HCT116 (cell line): ENCODE data around the gene FOXC2. TPM values are rescaled to one million over a fixed set of nuclear protein-coding genes. Genes with fewer than 3 reads are reported as not detected.

Experiments
- ATAC-seq: fragments of 200-7000 bp; cut with Tn5 transposase; 2 replicates; pipeline ENCODE4 v1.9.1; 2020; ENCODE audit warnings: mild to moderate bottlenecking, moderate library complexity
- BruUV-seq: library from RNA; stranded (reverse); fragments of 400-500 nt; replicated peaks from 2 replicates; lab custom pipeline; 2021; lab: Mats Ljungman, UMichigan
- CTCF ChIA-PET: fragments of 300-600 bp; sonication (Branson Sonifier 250); formaldehyde crosslinking; loops from one replicate; lab custom pipeline; 2021; ENCODE audit warnings: antibody characterized with exemption; lab: Charles Lee
- POLR2A ChIA-PET: fragments of 300-600, 350-600 bp; sonication (Branson Sonifier 250); formaldehyde crosslinking; loops from one replicate; lab custom pipeline; 2021; ENCODE audit warnings: antibody characterized with exemption; lab: Charles Lee
- RAD21 ChIA-PET, 2 experiments: fragments of 300-600 bp; sonication (Branson Sonifier 250); formaldehyde crosslinking; loops; one replicate each; lab custom pipeline; 2023; ENCODE audit warnings: low total read pairs in 2 of 2; ENCODE audit not compliant: uncharacterized antibody in 2 of 2, unreplicated experiment in 2 of 2, low non-redundant PET in 1 of 2; lab: Charles Lee
- DNase-seq: peaks from one replicate; pipeline ENCODE4 v3.0.0-alpha.2; 2010; ENCODE audit warnings: low read depth, low spot score
- H2AFZ ChIP-seq: fragments of 200-600 bp; shearing (Covaris generic), sonication (generic); 2 replicates; pipeline ENCODE4 v1.6.1; 2017; ENCODE audit warnings: low read depth, mixed run types, mixed read lengths, antibody characterized with exemption, low read length; ENCODE audit not compliant: poor library complexity, severe bottlenecking
- H3K27ac ChIP-seq: 2 replicates; pipeline ENCODE4 v1.5.1; 2012; ENCODE audit warnings: low read depth, low read length
- H3K27me3 ChIP-seq: fragments of 200-600 bp; sonication (generic); 2 replicates; pipeline ENCODE4 v1.6.1; 2016; ENCODE audit warnings: mixed run types, low read length, mixed read lengths; ENCODE audit not compliant: insufficient read depth
- H3K36me3 ChIP-seq, 2 experiments: fragments of 200-500 bp in 1 of 2; fragments of 200-600 bp in 1 of 2; sonication (Bioruptor generic) in 1 of 2; sonication (generic) in 1 of 2; 2 replicates each; pipeline versions ENCODE4 v1.5.1 to v1.6.1; 2014 to 2016; ENCODE audit warnings: low read length in 2 of 2, inconsistent platforms in 1 of 2, mixed read lengths in 1 of 2, mixed run types in 1 of 2; ENCODE audit not compliant: insufficient read depth in 2 of 2, control insufficient read depth in 1 of 2
- H3K4me1 ChIP-seq, 2 experiments: fragments of 200-600 bp in 1 of 2; sonication (generic) in 1 of 2; 2 replicates each; pipeline versions ENCODE4 v1.5.1 to v1.6.1; 2012 to 2017; ENCODE audit warnings: low read length in 2 of 2, inconsistent platforms in 1 of 2, mild to moderate bottlenecking in 1 of 2, mixed read lengths in 1 of 2, mixed run types in 1 of 2, moderate library complexity in 1 of 2; ENCODE audit not compliant: insufficient read depth in 2 of 2, control insufficient read depth in 1 of 2
- H3K4me2 ChIP-seq: fragments of 200-600 bp; sonication (generic); 2 replicates; pipeline ENCODE4 v1.6.1; 2017; ENCODE audit warnings: mixed run types, low read length, mixed read lengths
- H3K4me3 ChIP-seq, 2 experiments: fragments of 200-600 bp in 1 of 2; sonication (generic) in 1 of 2; replicated peaks in 1 of 2; 2 replicates each; pipeline ENCODE4 v1.5.1; 2011 to 2016; ENCODE audit warnings: low read length in 2 of 2, control low read depth in 1 of 2, low read depth in 1 of 2, mild to moderate bottlenecking in 1 of 2, mixed read lengths in 1 of 2, mixed run types in 1 of 2
- H3K79me2 ChIP-seq: fragments of 200-600 bp; sonication (generic); 2 replicates; pipeline ENCODE4 v1.6.1; 2017; ENCODE audit warnings: mild to moderate bottlenecking, mixed run types, low read length, moderate library complexity, mixed read lengths; ENCODE audit not compliant: insufficient read depth
- H3K9ac ChIP-seq: fragments of 200-600 bp; sonication (generic); 2 replicates; pipeline ENCODE4 v1.6.1; 2016; ENCODE audit warnings: low read length, mixed read lengths
- H3K9me2 ChIP-seq: fragments of 200-600 bp; sonication (generic), shearing (Covaris generic); 2 replicates; pipeline ENCODE4 v1.6.1; 2017; ENCODE audit warnings: mixed run types, mild to moderate bottlenecking, moderate library complexity; ENCODE audit not compliant: insufficient read depth
- H3K9me3 ChIP-seq, 2 experiments: fragments of 200-500 bp in 1 of 2; fragments of 200-600 bp in 1 of 2; sonication (Bioruptor generic) in 1 of 2; sonication (generic) in 1 of 2; 2 replicates each; pipeline ENCODE4 v1.6.1; 2014 to 2017; ENCODE audit warnings: low read length in 2 of 2, mixed read lengths in 2 of 2, inconsistent platforms in 1 of 2, low read depth in 1 of 2, mild to moderate bottlenecking in 1 of 2, mixed run types in 1 of 2, moderate library complexity in 1 of 2; ENCODE audit not compliant: control insufficient read depth in 1 of 2, insufficient read depth in 1 of 2
- H4K20me1 ChIP-seq: fragments of 200-600 bp; sonication (generic), shearing (Covaris generic); 2 replicates; pipeline ENCODE4 v1.6.1; 2017; ENCODE audit warnings: mixed run types, mild to moderate bottlenecking, moderate library complexity; ENCODE audit not compliant: insufficient read depth
- ATF3 ChIP-seq: IDR thresholded peaks from 2 replicates; pipeline ENCODE4 v1.6.1; 2012
- CEBPB ChIP-seq: IDR thresholded peaks from 2 replicates; pipeline ENCODE4 v1.6.1; 2012; ENCODE audit warnings: low read depth
- ELF1 ChIP-seq: IDR thresholded peaks from 2 replicates; pipeline ENCODE4 v1.6.1; 2012; ENCODE audit warnings: low read depth, borderline replicate concordance
- EZH2phosphoT487 ChIP-seq: fragments of 200-600 bp; IDR thresholded peaks from 2 replicates; pipeline ENCODE4 v1.6.1; 2018; ENCODE audit warnings: antibody characterized with exemption, borderline replicate concordance
- FOSL1 ChIP-seq: IDR thresholded peaks from 2 replicates; pipeline ENCODE4 v1.6.1; 2012; ENCODE audit warnings: low read depth
- JUND ChIP-seq: IDR thresholded peaks from 2 replicates; pipeline ENCODE4 v1.6.1; 2012
- MAX ChIP-seq: IDR thresholded peaks from 2 replicates; pipeline ENCODE4 v1.6.1; 2012
- POLR2A ChIP-seq: IDR thresholded peaks from 2 replicates; pipeline ENCODE4 v1.7.0; 2011; ENCODE audit warnings: borderline replicate concordance; ENCODE audit not compliant: insufficient read depth, insufficient read length; ENCODE audit errors: extremely low read depth
- POLR2AphosphoS5 ChIP-seq: IDR thresholded peaks from 2 replicates; pipeline ENCODE4 v1.6.1; 2011; ENCODE audit warnings: mild to moderate bottlenecking, low read depth, low read length, moderate library complexity
- RAD21 ChIP-seq: IDR thresholded peaks from 2 replicates; pipeline ENCODE4 v1.6.1; 2012; ENCODE audit warnings: low read depth, mild to moderate bottlenecking
- REST ChIP-seq: IDR thresholded peaks from 2 replicates; pipeline ENCODE4 v1.6.1; 2012; ENCODE audit warnings: low read depth
- SP1 ChIP-seq: IDR thresholded peaks from 2 replicates; pipeline ENCODE4 v1.6.1; 2012; ENCODE audit warnings: low read depth
- TCF7L2 ChIP-seq: IDR thresholded peaks from 2 replicates; pipeline ENCODE4 v1.7.0; 2011; ENCODE audit warnings: borderline replicate concordance, inconsistent platforms; ENCODE audit not compliant: insufficient read depth, insufficient read length; ENCODE audit errors: extremely low read depth
- YY1 ChIP-seq: IDR thresholded peaks from 2 replicates; pipeline ENCODE4 v1.6.1; 2011; ENCODE audit warnings: low read length, low read depth, moderate library complexity, mild to moderate bottlenecking; ENCODE audit not compliant: insufficient replicate concordance; ENCODE audit errors: extremely low read depth
- ZBTB33 ChIP-seq: IDR thresholded peaks from 2 replicates; pipeline ENCODE4 v1.6.1; 2011; ENCODE audit warnings: mild to moderate bottlenecking, low read length, moderate library complexity; ENCODE audit not compliant: insufficient replicate concordance; ENCODE audit errors: extremely low read depth
- ZNF274 ChIP-seq: fragments of 200-500 bp; sonication (Bioruptor generic); IDR thresholded peaks from 2 replicates; pipeline ENCODE4 v1.6.1; 2014; ENCODE audit warnings: mild to moderate bottlenecking, low read depth, low read length, inconsistent platforms
- intact Hi-C: fragments of 100-400 bp; cut with micrococcal nuclease; formaldehyde crosslinking; loops from 2 replicates; pipeline ENCODE4 v1.10.0; 2022
- total RNA-seq: library from RNA; stranded (reverse); gene quantifications from one replicate; pipeline ENCODE4 v1.2.1, GENCODE V29; 2021; ENCODE audit not compliant: unreplicated experiment
- TF ChIP-seq, protein P1 (sequence below), 3 experiments: fragments of 200-600 bp in 1 of 3; sonication (generic) in 1 of 3; IDR thresholded peaks in 2 of 3; conservative IDR thresholded peaks in 1 of 3; 2 replicates each; pipeline ENCODE4 v1.5.1; 2012 to 2017; ENCODE audit warnings: low read depth in 2 of 3, low read length in 2 of 3, antibody characterized with exemption in 1 of 3, borderline replicate concordance in 1 of 3, control low read depth in 1 of 3, mild to moderate bottlenecking in 1 of 3, mixed read lengths in 1 of 3, mixed run types in 1 of 3, moderate library complexity in 1 of 3; ENCODE audit not compliant: insufficient read depth in 1 of 3

Gene FOXC2
- total RNA-seq, 1 experiment from 2014 or later, result 0.22 TPM

DNA sequence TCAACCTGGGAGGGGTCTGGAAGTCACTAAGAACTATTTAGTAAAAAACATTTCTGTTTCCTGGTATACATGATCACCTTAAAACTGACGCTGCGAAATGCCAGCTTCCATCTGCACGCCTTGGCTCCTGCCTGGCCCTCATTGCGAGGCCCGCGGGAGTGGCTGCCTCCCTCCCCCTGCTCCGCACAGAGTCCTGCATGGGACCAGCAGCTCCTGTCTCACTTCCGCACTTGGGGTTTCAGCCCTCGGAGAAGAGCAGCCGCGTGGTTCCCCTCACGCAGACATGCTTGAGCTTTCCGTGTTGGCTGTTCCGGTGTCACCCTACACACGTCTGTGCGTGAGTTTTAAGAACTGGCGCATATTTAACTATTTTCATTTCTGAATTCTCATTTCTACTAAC lies 30.0 kb upstream of the FOXC2 start (continued):
- TF ChIP-seq MAX, result no peak
- no peak for TF ChIP-seq EZH2phosphoT487
- TF ChIP-seq, all 23 proteins: peak for 0

DNA sequence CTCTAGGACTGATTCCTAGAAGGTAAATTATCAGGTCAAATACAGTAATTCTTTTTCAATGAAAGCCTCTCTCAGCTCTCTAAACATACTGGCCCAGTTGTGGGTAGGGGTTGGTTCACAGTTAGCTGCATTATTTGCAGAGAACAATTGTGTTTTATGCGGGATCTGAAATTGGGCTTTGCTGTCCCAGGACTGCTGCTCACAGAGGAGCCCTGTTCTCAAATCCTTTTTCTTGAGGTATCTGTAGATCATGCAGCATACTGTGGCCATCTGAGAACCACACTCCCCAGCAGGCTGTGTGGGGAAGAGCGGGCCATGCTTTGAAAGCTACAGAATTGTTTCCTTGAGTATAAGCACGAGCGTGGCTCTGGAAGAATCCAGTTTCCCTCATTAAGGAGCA lies 29.1 kb upstream of the FOXC2 start:
- ChIA-PET POLR2A (no interaction called here), CTCF (no interaction called here), RAD21 (no interaction called here)
- peaks cover 25 to 30% of the 10 kb centered on the region in 2 experiments for H3K36me3 ChIP-seq
- TF ChIP-seq JUND (no peak), CEBPB (no peak), POLR2AphosphoS5 (no peak), MAX (no peak), YY1 (no peak), TCF7L2 (no peak), SP1 (no peak), RAD21 (no peak), ZNF274 (no peak), ELF1 (no peak), ZBTB33 (no peak), FOSL1 (no peak), REST (no peak), ATF3 (no peak), POLR2A (no peak)
- TF ChIP-seq, protein P1, sequence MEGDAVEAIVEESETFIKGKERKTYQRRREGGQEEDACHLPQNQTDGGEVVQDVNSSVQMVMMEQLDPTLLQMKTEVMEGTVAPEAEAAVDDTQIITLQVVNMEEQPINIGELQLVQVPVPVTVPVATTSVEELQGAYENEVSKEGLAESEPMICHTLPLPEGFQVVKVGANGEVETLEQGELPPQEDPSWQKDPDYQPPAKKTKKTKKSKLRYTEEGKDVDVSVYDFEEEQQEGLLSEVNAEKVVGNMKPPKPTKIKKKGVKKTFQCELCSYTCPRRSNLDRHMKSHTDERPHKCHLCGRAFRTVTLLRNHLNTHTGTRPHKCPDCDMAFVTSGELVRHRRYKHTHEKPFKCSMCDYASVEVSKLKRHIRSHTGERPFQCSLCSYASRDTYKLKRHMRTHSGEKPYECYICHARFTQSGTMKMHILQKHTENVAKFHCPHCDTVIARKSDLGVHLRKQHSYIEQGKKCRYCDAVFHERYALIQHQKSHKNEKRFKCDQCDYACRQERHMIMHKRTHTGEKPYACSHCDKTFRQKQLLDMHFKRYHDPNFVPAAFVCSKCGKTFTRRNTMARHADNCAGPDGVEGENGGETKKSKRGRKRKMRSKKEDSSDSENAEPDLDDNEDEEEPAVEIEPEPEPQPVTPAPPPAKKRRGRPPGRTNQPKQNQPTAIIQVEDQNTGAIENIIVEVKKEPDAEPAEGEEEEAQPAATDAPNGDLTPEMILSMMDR (IDR thresholded peaks at IDR 0.05 in 2 of 3, conservative IDR thresholded peaks at IDR 0.05 in 1 of 3; ENCODE audit: borderline replicate concordance in 1 of 3, insufficient read depth in 1 of 3, low read depth in 2 of 3, low read length in 2 of 3), result no peak
- no peak for ATAC-seq
- no peak overlapping the region for H3K27ac ChIP-seq
- intact Hi-C loops, result no loop called here
- H3K9me3 ChIP-seq, result no peaks in the 10 kb centered on the region
- BruUV-seq, result no TSS peak
- no peak overlapping the region for H3K4me2 ChIP-seq
- H3K79me2 ChIP-seq, result no peaks in the 10 kb centered on the region
- no peaks in the 10 kb centered on the region for H3K27me3 ChIP-seq
- no peaks in the 10 kb centered on the region for H4K20me1 ChIP-seq
- H3K9ac ChIP-seq, result no peak overlapping the region
- no peaks in the 10 kb centered on the region for H3K4me1 ChIP-seq
- no peaks in the 10 kb centered on the region for H3K9me2 ChIP-seq
- no peak overlapping the region for H2AFZ ChIP-seq
- no peak overlapping the region for H3K4me3 ChIP-seq
- no peak for DNase-seq
